ENCODE measurements around the gene THADA. TPM values are rescaled to one million over a fixed set of nuclear protein-coding genes. Genes with fewer than 3 reads are reported as not detected.

Gene THADA
- polyA plus RNA-seq, 3 donors = 7.3 to 11.2 (median 9.7) TPM

GRCh38 chr2:43326101-43326825, 269.6 kb downstream of the THADA start:
- H3K27me3 Mint-ChIP-seq (ENCODE audit: low read depth in 3 of 3) = peaks cover 0 to 3% (median 2%) of the 10 kb centered on the region in 3 donors
- H3K4me3 Mint-ChIP-seq = no peak overlapping the region
- no peaks in the 10 kb centered on the region for H3K79me2 ChIP-seq (ENCODE audit: insufficient read depth, low read length)
- peaks cover 0 to 3% of the 10 kb centered on the region in 2 donors for H3K9me3 ChIP-seq (replicated peaks in 1 of 2; ENCODE audit: control insufficient read depth in 1 of 2, insufficient read depth in 1 of 2, low read length in 2 of 2)
- peak overlapping the region; percentile 6 to 87 (median 64) for H3K27ac Mint-ChIP-seq
- H4K20me1 ChIP-seq (ENCODE audit: insufficient read depth, low read length) = no peaks in the 10 kb centered on the region
- H3K9ac ChIP-seq (ENCODE audit: insufficient read depth, low read length, poor library complexity, severe bottlenecking) = no peak overlapping the region
- intact Hi-C loops (cut with micrococcal nuclease) = no loop called here
- H3K4me2 ChIP-seq (replicated peaks; ENCODE audit: extremely low read depth, low read length, poor library complexity, severe bottlenecking) = no peak overlapping the region
- H3K27me3 ChIP-seq (ENCODE audit: control insufficient read depth in 2 of 2, insufficient read depth in 2 of 2, low read length in 2 of 2) = no peaks in the 10 kb centered on the region
- H3K4me3 ChIP-seq (replicated peaks in 1 of 3; ENCODE audit: low read depth in 2 of 3, low read length in 3 of 3) = no peak overlapping the region
- no CpG with 5 or more reads among the region's 2 CpGs for WGBS (ENCODE audit: insufficient coverage)
- peaks cover 50% of the 10 kb centered on the region for H3K4me1 Mint-ChIP-seq
- peaks cover 31% of the 10 kb centered on the region in 2 donors for H3K36me3 Mint-ChIP-seq
- H3K36me3 ChIP-seq (replicated peaks in 1 of 2; ENCODE audit: control insufficient read depth in 1 of 2, insufficient read depth in 2 of 2, low read length in 2 of 2) = no peaks in the 10 kb centered on the region
- H3K4me1 ChIP-seq (ENCODE audit: control insufficient read depth in 1 of 2, insufficient read depth in 2 of 2, low read length in 2 of 2) = peaks cover 28 to 46% of the 10 kb centered on the region in 2 donors
- H3K27ac ChIP-seq (ENCODE audit: low read depth in 1 of 2, low read length in 2 of 2) = peak overlapping the region in 1 of 2 donors; percentile 43
- peak; percentile 47 to 76 (median 53) for DNase-seq
- TF ChIP-seq, protein P1, sequence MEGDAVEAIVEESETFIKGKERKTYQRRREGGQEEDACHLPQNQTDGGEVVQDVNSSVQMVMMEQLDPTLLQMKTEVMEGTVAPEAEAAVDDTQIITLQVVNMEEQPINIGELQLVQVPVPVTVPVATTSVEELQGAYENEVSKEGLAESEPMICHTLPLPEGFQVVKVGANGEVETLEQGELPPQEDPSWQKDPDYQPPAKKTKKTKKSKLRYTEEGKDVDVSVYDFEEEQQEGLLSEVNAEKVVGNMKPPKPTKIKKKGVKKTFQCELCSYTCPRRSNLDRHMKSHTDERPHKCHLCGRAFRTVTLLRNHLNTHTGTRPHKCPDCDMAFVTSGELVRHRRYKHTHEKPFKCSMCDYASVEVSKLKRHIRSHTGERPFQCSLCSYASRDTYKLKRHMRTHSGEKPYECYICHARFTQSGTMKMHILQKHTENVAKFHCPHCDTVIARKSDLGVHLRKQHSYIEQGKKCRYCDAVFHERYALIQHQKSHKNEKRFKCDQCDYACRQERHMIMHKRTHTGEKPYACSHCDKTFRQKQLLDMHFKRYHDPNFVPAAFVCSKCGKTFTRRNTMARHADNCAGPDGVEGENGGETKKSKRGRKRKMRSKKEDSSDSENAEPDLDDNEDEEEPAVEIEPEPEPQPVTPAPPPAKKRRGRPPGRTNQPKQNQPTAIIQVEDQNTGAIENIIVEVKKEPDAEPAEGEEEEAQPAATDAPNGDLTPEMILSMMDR (IDR thresholded peaks at IDR 0.05) = no peak
- no peak overlapping the region for H2AFZ ChIP-seq (ENCODE audit: insufficient read depth, low read depth, low read length, poor library complexity, severe bottlenecking)
- peaks cover 5 to 15% (median 7%) of the 10 kb centered on the region in 7 donors for H3K9me3 Mint-ChIP-seq

- peaks cover 34% of the 10 kb centered on the region in 2 donors for H3K36me3 Mint-ChIP-seq
These were observed 270.6 kb downstream of the THADA start for GRCh38 chr2:43325107-43325811.

More at GRCh38 chr2:43325107-43325811, 270.6 kb downstream of the THADA start:
- peak overlapping the region in 3 of 7 donors; percentile 60 to 83 (median 68) for H3K27ac Mint-ChIP-seq
- H3K9me3 Mint-ChIP-seq = peaks cover 5 to 15% (median 7%) of the 10 kb centered on the region in 7 donors
- Histone ChIP-seq H3K9me3 (replicated peaks in 1 of 2; ENCODE audit: control insufficient read depth in 1 of 2, insufficient read depth in 1 of 2, low read length in 2 of 2) (peaks cover 0 to 3% of the 10 kb centered on the region in 2 donors), H3K36me3 (replicated peaks in 1 of 2; ENCODE audit: control insufficient read depth in 1 of 2, insufficient read depth in 2 of 2, low read length in 2 of 2) (peaks cover 0 to 3% of the 10 kb centered on the region in 2 donors), H3K27ac (ENCODE audit: low read depth in 1 of 2, low read length in 2 of 2) (no peak overlapping the region), H3K79me2 (ENCODE audit: insufficient read depth, low read length) (no peaks in the 10 kb centered on the region), H2AFZ (ENCODE audit: insufficient read depth, low read depth, low read length, poor library complexity, severe bottlenecking) (no peak overlapping the region), H3K4me2 (replicated peaks; ENCODE audit: extremely low read depth, low read length, poor library complexity, severe bottlenecking) (no peak overlapping the region), H3K27me3 (ENCODE audit: control insufficient read depth in 2 of 2, insufficient read depth in 2 of 2, low read length in 2 of 2) (no peaks in the 10 kb centered on the region), H3K4me1 (ENCODE audit: control insufficient read depth in 1 of 2, insufficient read depth in 2 of 2, low read length in 2 of 2) (peaks cover 21 to 36% of the 10 kb centered on the region in 2 donors), H3K4me3 (replicated peaks in 1 of 3; ENCODE audit: low read depth in 2 of 3, low read length in 3 of 3) (no peak overlapping the region), H4K20me1 (ENCODE audit: insufficient read depth, low read length) (no peaks in the 10 kb centered on the region), H3K9ac (ENCODE audit: insufficient read depth, low read length, poor library complexity, severe bottlenecking) (no peak overlapping the region)
- peaks cover 0 to 3% (median 2%) of the 10 kb centered on the region in 3 donors for H3K27me3 Mint-ChIP-seq (ENCODE audit: low read depth in 3 of 3)
- TF ChIP-seq, protein P1 (IDR thresholded peaks at IDR 0.05) = no peak
- no peak overlapping the region for H3K4me3 Mint-ChIP-seq
- peak in 1 of 3 donors; percentile 9 for DNase-seq
- intact Hi-C loops (cut with micrococcal nuclease) = no loop called here
- H3K4me1 Mint-ChIP-seq = peaks cover 40% of the 10 kb centered on the region
- 100% methylated on average over 2 of the region's 2 CpGs for WGBS (ENCODE audit: insufficient coverage)

Data from CD14-positive monocyte (primary cell).